ENCODE results near the gene SHANK1.

GRCh38 chr19:50741179-50741933, 21.8 kb upstream of the SHANK1 start:
- TF ChIP-seq CTCF (IDR thresholded peaks at IDR 0.05), result no peak
- no peak for TF ChIP-seq POLR2A (IDR thresholded peaks at IDR 0.05)
